Activated naive CD4-positive, alpha-beta T cell treated with anti-CD3 and anti-CD28 coated beads for 36 hours (primary cell): ENCODE results near the gene HELB. TPM values are rescaled to one million over a fixed set of nuclear protein-coding genes. Genes with fewer than 3 reads are reported as not detected.
A peak's percentile ranks its signal among the peaks of the same experiment; 100 is the strongest.

ENCODE experiments used
- CTCF ChIA-PET: fragments of 350-600 bp; sonication (Branson Sonifier 250); formaldehyde crosslinking; loops from one replicate; lab custom pipeline; 2021; ENCODE audit warnings: antibody characterized with exemption; lab: Charles Lee
- DNase-seq: peaks from one replicate; pipeline ENCODE4 v3.0.0-alpha.2; 2020
- H3K27ac Mint-ChIP-seq: one replicate; pipeline ENCODE4 v1.8.0; 2021; ENCODE audit warnings: mild to moderate bottlenecking, mixed read lengths
- H3K27me3 Mint-ChIP-seq: one replicate; pipeline ENCODE4 v1.8.0; 2021; ENCODE audit warnings: low read depth, mixed read lengths
- H3K36me3 Mint-ChIP-seq: one replicate; pipeline ENCODE4 v1.8.0; 2021; ENCODE audit warnings: low read depth, mixed read lengths
- H3K4me1 Mint-ChIP-seq: one replicate; pipeline ENCODE4 v1.8.0; 2021; ENCODE audit warnings: low read depth, mixed read lengths
- H3K4me3 Mint-ChIP-seq: one replicate; pipeline ENCODE4 v1.8.0; 2021; ENCODE audit warnings: mild to moderate bottlenecking, moderate library complexity, mixed read lengths
- H3K9me3 Mint-ChIP-seq: one replicate; pipeline ENCODE4 v1.8.0; 2021; ENCODE audit warnings: mixed read lengths
- intact Hi-C: fragments of 100-400 bp; cut with micrococcal nuclease; formaldehyde crosslinking; loops from one replicate; pipeline ENCODE4 v1.15.1; 2023
- total RNA-seq, 2 experiments: library from RNA; stranded (reverse); gene quantifications; one replicate each; pipeline ENCODE4 v1.2.3, GENCODE V29; 2021

HELB gene
- total RNA-seq, 2 experiments from 2014 or later, result 23.0 to 23.7 TPM

DNA sequence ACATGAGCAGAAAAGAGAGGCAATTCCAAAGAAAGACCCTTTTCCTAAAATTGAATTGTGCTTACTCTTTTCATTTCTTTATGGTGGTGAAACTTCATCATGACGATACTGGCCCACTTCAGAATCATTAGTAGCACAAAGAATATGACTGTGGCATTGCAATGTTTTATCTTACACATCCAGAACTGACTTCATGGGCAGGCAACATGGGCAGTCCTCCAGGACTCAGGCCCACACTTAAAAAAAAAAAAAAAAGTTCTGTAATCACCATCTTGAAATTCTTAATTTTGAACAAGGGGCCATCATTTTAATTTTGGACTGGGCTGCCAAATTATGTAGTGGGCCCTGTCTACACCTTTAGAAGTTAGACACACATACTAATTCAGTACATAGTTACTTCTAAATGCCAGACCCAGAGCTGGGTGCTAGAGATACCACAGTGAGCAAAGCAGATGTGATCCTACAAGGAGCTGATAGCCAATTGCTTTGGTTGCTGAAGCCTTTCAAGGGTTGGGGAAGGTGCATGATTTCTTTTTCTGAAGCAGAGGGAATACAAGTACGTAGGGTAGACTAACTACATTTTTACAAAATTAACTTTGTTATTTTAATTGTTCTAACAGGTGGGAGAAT, 35.2 kb downstream of the HELB start:
- CTCF ChIA-PET, result interaction anchor here (0.7 kb wide), 1 partner anchor 409 kb away, joined by 3 read pairs; no protein-coding TSS in a partner anchor
- no peak overlapping the region for H3K4me3 Mint-ChIP-seq
- peaks cover 57% of the 10 kb centered on the region for H3K36me3 Mint-ChIP-seq
- H3K4me1 Mint-ChIP-seq, result peaks cover 2% of the 10 kb centered on the region
- peaks cover 25% of the 10 kb centered on the region for H3K9me3 Mint-ChIP-seq
- H3K27me3 Mint-ChIP-seq, result no peaks in the 10 kb centered on the region
- DNase-seq, result no peak
- H3K27ac Mint-ChIP-seq, result no peak overlapping the region
- intact Hi-C loops, result no loop called here

- peaks cover 68% of the 10 kb centered on the region for H3K36me3 Mint-ChIP-seq
- CTCF ChIA-PET, result no interaction called here
- DNase-seq, result no peak
- peaks cover 25% of the 10 kb centered on the region for H3K9me3 Mint-ChIP-seq
- H3K27ac Mint-ChIP-seq, result no peak overlapping the region
- intact Hi-C loops, result no loop called here
- H3K27me3 Mint-ChIP-seq, result no peaks in the 10 kb centered on the region
- peaks cover 18% of the 10 kb centered on the region for H3K4me1 Mint-ChIP-seq
- H3K4me3 Mint-ChIP-seq, result no peak overlapping the region
Measured at GRCh38 chr12:66340131-66340530, 37.8 kb downstream of the HELB start.

DNA sequence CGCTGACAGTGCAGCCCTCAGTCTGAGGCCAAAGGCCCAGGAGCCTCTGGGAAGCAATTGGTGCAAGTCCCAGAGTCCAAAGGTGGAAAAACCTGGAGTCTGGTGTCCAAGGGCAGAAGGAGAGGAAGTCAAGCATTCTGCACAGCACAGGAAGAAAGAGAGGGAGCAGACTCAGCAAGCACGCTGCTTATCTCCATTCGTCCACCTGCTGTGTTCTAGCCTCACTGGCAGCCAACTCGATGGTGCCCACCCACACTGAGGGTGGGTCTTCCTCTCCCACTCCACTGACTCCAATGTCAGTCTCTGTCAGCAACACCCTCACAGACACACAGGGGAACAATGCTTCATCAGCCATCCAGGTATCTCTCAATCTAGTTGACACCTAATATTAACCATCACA, 38.8 kb downstream of the HELB start:
- intact Hi-C loops, result no loop called here
- Mint-ChIP-seq H3K27ac (no peak overlapping the region), H3K9me3 (peaks cover 25% of the 10 kb centered on the region), H3K4me1 (peaks cover 22% of the 10 kb centered on the region), H3K4me3 (no peak overlapping the region), H3K36me3 (peaks cover 77% of the 10 kb centered on the region), H3K27me3 (no peaks in the 10 kb centered on the region)
- no peak for DNase-seq
- CTCF ChIA-PET, result no interaction called here

- H3K36me3 Mint-ChIP-seq, result peaks cover 60% of the 10 kb centered on the region
- H3K27me3 Mint-ChIP-seq, result no peaks in the 10 kb centered on the region
- H3K27ac Mint-ChIP-seq, result peak overlapping the region; percentile 4
- intact Hi-C loops, result loop anchor here (5.0 kb wide), 1 partner anchor 68 kb away; no protein-coding TSS in a partner anchor
- CTCF ChIA-PET, result interaction anchor here (1.4 kb wide), 1 partner anchor 75 kb away, joined by 4 read pairs; no protein-coding TSS in a partner anchor
- DNase-seq, result no peak
- peaks cover 18% of the 10 kb centered on the region for H3K9me3 Mint-ChIP-seq
- peaks cover 31% of the 10 kb centered on the region for H3K4me1 Mint-ChIP-seq
- no peak overlapping the region for H3K4me3 Mint-ChIP-seq
Measured at GRCh38 chr12:66345212-66345611, 42.9 kb downstream of the HELB start.

DNA sequence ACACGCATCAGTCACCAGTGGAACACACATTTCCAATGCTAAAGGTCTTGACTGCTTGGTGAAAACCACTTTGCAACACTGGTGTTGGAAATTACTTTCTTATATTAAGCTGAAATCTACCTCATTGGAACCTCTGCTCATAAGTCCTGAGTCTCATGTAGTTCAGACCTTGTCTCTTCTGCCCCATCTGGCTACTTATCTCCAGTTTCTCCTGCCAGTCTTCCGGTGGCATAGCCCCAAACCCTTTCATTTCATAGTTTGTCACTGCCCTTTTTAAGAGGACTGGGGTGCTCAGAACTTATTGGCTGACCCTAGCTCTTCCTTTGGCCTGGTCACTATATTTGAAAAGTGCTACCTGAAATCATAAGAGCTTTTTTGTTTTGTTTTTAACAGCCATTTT, 43.7 kb downstream of the HELB start:
- no peak overlapping the region for H3K4me3 Mint-ChIP-seq
- CTCF ChIA-PET, result interaction anchor here (0.6 kb wide), 1 partner anchor 30 kb away, joined by 3 read pairs; no protein-coding TSS in a partner anchor
- H3K4me1 Mint-ChIP-seq, result peaks cover 31% of the 10 kb centered on the region
- DNase-seq, result no peak
- intact Hi-C loops, result loop anchor here (5.0 kb wide), 1 partner anchor 69 kb away; no protein-coding TSS in a partner anchor
- peaks cover 53% of the 10 kb centered on the region for H3K36me3 Mint-ChIP-seq
- peaks cover 11% of the 10 kb centered on the region for H3K9me3 Mint-ChIP-seq
- H3K27ac Mint-ChIP-seq, result peak overlapping the region; percentile 39
- no peaks in the 10 kb centered on the region for H3K27me3 Mint-ChIP-seq

- peaks cover 8% of the 10 kb centered on the region for H3K4me1 Mint-ChIP-seq
- CTCF ChIA-PET, result interaction anchor here (0.7 to 1.7 kb wide), 4 partner anchors 30 to 84 kb away, joined by 3 to 4 read pairs (median 3); no protein-coding TSS in a partner anchor
- H3K36me3 Mint-ChIP-seq, result peaks cover 7% of the 10 kb centered on the region
- H3K9me3 Mint-ChIP-seq, result no peaks in the 10 kb centered on the region
- intact Hi-C loops, result no loop called here
- no peak for DNase-seq
- H3K4me3 Mint-ChIP-seq, result no peak overlapping the region
- no peaks in the 10 kb centered on the region for H3K27me3 Mint-ChIP-seq
- H3K27ac Mint-ChIP-seq, result no peak overlapping the region
Measured at GRCh38 chr12:66351301-66351700, 49.0 kb downstream of the HELB start.

- Mint-ChIP-seq H3K4me1 (no peaks in the 10 kb centered on the region), H3K27me3 (no peaks in the 10 kb centered on the region), H3K9me3 (no peaks in the 10 kb centered on the region), H3K27ac (no peak overlapping the region), H3K4me3 (no peak overlapping the region), H3K36me3 (peaks cover 3% of the 10 kb centered on the region)
- peak; percentile 35 for DNase-seq
- CTCF ChIA-PET, result interaction anchor here (0.6 to 1.7 kb wide), 3 partner anchors 57 to 357 kb away, joined by 3 to 6 read pairs (median 4); no protein-coding TSS in a partner anchor
- intact Hi-C loops, result loop anchor here (1.0 kb wide), 2 partner anchors 57 to 342 kb away; no protein-coding TSS in a partner anchor
Measured at GRCh38 chr12:66352197-66352596, 49.9 kb downstream of the HELB start.

- intact Hi-C loops, result loop anchor here (1.0 kb wide), 2 partner anchors 56 to 341 kb away; no protein-coding TSS in a partner anchor
- no peaks in the 10 kb centered on the region for H3K9me3 Mint-ChIP-seq
Measured at GRCh38 chr12:66352899-66353298, 50.6 kb downstream of the HELB start.

DNA sequence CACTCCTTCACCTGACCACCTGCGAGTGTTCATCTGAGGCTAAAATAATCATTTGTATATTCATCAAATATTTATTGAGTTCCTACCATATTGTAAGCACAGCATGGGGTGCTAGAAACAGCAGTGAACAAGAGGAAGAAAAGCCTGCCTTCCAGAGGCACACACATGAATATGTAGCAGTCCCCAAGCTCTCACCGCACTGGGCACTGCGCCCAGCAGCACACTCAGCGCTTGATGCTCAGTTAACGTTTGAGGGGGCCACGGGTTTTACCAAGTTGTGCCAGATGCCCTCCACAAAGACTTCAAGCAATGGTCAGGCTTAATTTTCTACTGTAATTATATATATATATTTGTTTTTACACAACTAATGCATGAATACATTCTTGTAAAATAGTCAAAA, 52.0 kb downstream of the HELB start:
- CTCF ChIA-PET, result no interaction called here

More at GRCh38 chr12:66352899-66353298, 50.6 kb downstream of the HELB start:
- Mint-ChIP-seq H3K4me3 (no peak overlapping the region), H3K4me1 (no peaks in the 10 kb centered on the region), H3K27me3 (no peaks in the 10 kb centered on the region), H3K27ac (no peak overlapping the region), H3K36me3 (peaks cover 3% of the 10 kb centered on the region)
- CTCF ChIA-PET, result interaction anchor here (0.8 to 1.0 kb wide), 2 partner anchors 107 to 356 kb away, joined by 3 read pairs; no protein-coding TSS in a partner anchor
- no peak for DNase-seq

GRCh38 chr12:66359300-66359699, 57.0 kb downstream of the HELB start:
- no peaks in the 10 kb centered on the region for H3K4me1 Mint-ChIP-seq
- no peaks in the 10 kb centered on the region for H3K9me3 Mint-ChIP-seq
- DNase-seq, result no peak
- peaks cover 3% of the 10 kb centered on the region for H3K36me3 Mint-ChIP-seq
- intact Hi-C loops, result no loop called here
- no peak overlapping the region for H3K27ac Mint-ChIP-seq
- no peak overlapping the region for H3K4me3 Mint-ChIP-seq
- H3K27me3 Mint-ChIP-seq, result no peaks in the 10 kb centered on the region
- CTCF ChIA-PET, result no interaction called here

More for the DNA sequence above, 52.0 kb downstream of the HELB start:
- no peak overlapping the region for H3K27ac Mint-ChIP-seq
- no peaks in the 10 kb centered on the region for H3K9me3 Mint-ChIP-seq
- intact Hi-C loops, result no loop called here
- DNase-seq, result no peak
- no peaks in the 10 kb centered on the region for H3K4me1 Mint-ChIP-seq
- H3K4me3 Mint-ChIP-seq, result no peak overlapping the region
- no peaks in the 10 kb centered on the region for H3K27me3 Mint-ChIP-seq
- H3K36me3 Mint-ChIP-seq, result no peaks in the 10 kb centered on the region

DNA sequence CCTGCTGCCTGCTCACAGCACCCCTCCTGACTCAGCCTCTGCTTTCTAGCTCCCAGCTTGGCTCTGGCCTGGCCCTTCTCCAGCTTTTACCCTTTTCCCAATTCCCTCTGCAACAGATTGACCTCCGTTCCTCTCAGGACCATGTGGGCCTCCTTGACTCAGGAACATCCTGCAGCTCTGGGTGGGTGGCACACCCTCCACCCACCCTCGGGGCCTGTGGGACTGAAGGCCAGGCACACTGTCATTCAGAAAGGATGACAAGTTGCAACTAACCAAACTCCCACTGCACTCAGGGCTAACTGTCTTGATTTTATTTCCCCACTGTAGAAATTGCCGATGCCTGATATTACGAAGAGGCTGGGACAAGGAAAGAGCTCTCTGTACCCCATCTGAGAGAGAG, 59.4 kb downstream of the HELB start:
- H3K27ac Mint-ChIP-seq, result no peak overlapping the region
- no peaks in the 10 kb centered on the region for H3K4me1 Mint-ChIP-seq
- peaks cover 3% of the 10 kb centered on the region for H3K36me3 Mint-ChIP-seq
- CTCF ChIA-PET, result interaction anchor here (1.6 kb wide), 1 partner anchor 47 kb away, joined by 5 read pairs; no protein-coding TSS in a partner anchor
- DNase-seq, result no peak
- no peak overlapping the region for H3K4me3 Mint-ChIP-seq
- H3K9me3 Mint-ChIP-seq, result no peaks in the 10 kb centered on the region
- intact Hi-C loops, result no loop called here
- no peaks in the 10 kb centered on the region for H3K27me3 Mint-ChIP-seq

GRCh38 chr12:66365718-66366490, 63.6 kb downstream of the HELB start:
- Mint-ChIP-seq H3K4me1 (no peaks in the 10 kb centered on the region), H3K4me3 (no peak overlapping the region), H3K27me3 (no peaks in the 10 kb centered on the region), H3K27ac (no peak overlapping the region), H3K36me3 (peaks cover 12% of the 10 kb centered on the region), H3K9me3 (no peaks in the 10 kb centered on the region)
- CTCF ChIA-PET, result no interaction called here
- DNase-seq, result no peak
- intact Hi-C loops, result no loop called here
